H7 (cell line): ENCODE data around the gene SLC22A23. TPM values are rescaled to one million over a fixed set of nuclear protein-coding genes. Genes with fewer than 3 reads are reported as not detected.
"Not testable (repeated sequence)": the region's sequence is repeated elsewhere in the genome, so short reads cannot be mapped to it uniquely, and the experiment has no call there.

Experiments used
- DNase-seq: peaks from one replicate; pipeline ENCODE4 v3.0.0; 2012
- H3K27me3 ChIP-seq: 2 replicates; pipeline ENCODE4 v1.6.0; 2011; ENCODE audit warnings: mild to moderate bottlenecking, low read length; ENCODE audit not compliant: control insufficient read depth, insufficient read depth
- H3K36me3 ChIP-seq: replicated peaks from 2 replicates; pipeline ENCODE4 v1.5.1; 2011; ENCODE audit warnings: low read length; ENCODE audit not compliant: control insufficient read depth, insufficient read depth
- H3K4me3 ChIP-seq: 2 replicates; pipeline ENCODE4 v1.5.1; 2011; ENCODE audit warnings: low read depth, mild to moderate bottlenecking, control low read depth, low read length, moderate library complexity; ENCODE audit not compliant: insufficient read depth
- total RNA-seq: library from RNA; depleted of rRNA; stranded (reverse); fragments of >200 nt; shearing (Covaris generic); gene quantifications from 2 replicates; pipeline ENCODE4 v1.2.3, GENCODE V29; 2014

The SLC22A23 gene
- total RNA-seq, 1 experiment from 2014 or later: 14.6 TPM

DNA sequence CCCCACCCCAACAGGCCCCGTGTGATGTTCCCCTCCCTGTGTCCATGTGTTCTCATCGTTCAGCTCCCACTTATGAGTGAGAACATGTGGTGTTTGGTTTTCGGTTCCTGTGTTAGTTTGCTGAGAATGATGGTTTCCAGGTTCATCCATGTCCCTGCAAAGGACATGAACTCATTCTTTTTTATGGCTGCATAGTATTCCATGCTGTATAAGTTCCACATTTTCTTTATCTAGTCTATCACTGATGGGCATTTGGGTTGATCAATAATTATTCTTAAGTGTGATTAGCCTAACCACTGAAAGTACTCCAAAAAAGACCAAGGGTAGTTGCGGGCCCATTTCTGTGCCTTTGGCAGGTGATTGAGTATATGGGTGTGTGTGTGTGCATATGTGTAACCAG, 215.1 kb downstream of the SLC22A23 start:
- not testable (repeated sequence) for H3K4me3 ChIP-seq, H3K36me3 ChIP-seq, H3K27me3 ChIP-seq, DNase-seq

DNA sequence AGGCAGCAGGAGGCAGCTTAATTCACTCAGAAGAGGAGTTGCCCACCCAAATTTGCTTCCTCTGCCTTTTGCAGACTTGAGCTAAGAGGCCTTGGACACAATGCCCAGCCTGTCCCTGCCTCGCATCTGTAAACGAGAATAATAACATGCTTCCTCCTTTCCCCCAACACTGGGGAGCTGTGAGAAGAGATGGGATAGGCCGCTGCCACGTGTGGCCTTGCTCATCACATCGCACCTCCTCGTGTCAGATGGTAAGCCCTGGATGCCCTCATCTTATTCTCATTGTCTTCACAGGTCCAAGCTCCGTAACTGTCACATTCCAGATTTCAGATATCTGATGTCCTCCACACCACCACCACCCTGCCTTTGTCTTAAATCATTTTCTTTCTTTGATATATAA, 216.3 kb downstream of the SLC22A23 start:
- DNase-seq: no peak
- H3K36me3 ChIP-seq: no peaks in the 10 kb centered on the region

DNA sequence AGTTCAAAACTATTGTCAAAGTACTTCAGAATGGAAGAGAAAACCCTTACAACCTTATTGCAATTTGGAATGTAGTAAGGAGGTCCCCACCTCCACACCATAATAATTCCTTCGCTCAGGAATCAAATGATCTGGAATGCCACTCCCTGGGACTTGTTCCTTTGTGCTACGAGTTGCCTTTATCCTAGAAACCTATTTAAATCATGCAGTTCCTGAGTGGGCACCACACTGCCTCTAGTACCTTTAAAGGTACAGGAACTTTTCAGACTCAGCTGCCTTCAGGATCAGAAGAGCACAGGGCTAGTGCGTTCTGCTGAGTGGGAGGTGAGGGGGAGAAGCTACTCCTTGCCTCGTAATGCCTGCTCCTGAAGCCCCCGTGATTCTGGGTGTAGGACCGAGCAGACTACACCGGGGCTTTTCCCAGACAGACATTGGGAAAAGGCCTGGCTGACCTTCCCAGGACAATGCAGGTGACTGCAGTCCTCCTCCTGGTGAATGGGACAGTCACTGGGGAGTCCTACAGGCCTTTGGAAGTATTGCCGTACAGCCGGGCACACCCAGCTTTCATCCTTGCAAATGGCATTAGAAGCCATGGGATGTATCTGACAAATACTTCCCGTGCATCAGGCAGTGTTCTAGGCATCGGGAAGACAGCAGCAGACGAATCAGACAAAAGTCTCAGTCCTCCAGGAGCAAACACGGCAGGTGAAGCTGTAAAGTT, 217.6 kb downstream of the SLC22A23 start:
- DNase-seq: peak; percentile 73
- H3K4me3 ChIP-seq: no peak overlapping the region

More for the DNA sequence above, 216.3 kb downstream of the SLC22A23 start:
- no peaks in the 10 kb centered on the region for H3K27me3 ChIP-seq
- no peak overlapping the region for H3K4me3 ChIP-seq

DNA sequence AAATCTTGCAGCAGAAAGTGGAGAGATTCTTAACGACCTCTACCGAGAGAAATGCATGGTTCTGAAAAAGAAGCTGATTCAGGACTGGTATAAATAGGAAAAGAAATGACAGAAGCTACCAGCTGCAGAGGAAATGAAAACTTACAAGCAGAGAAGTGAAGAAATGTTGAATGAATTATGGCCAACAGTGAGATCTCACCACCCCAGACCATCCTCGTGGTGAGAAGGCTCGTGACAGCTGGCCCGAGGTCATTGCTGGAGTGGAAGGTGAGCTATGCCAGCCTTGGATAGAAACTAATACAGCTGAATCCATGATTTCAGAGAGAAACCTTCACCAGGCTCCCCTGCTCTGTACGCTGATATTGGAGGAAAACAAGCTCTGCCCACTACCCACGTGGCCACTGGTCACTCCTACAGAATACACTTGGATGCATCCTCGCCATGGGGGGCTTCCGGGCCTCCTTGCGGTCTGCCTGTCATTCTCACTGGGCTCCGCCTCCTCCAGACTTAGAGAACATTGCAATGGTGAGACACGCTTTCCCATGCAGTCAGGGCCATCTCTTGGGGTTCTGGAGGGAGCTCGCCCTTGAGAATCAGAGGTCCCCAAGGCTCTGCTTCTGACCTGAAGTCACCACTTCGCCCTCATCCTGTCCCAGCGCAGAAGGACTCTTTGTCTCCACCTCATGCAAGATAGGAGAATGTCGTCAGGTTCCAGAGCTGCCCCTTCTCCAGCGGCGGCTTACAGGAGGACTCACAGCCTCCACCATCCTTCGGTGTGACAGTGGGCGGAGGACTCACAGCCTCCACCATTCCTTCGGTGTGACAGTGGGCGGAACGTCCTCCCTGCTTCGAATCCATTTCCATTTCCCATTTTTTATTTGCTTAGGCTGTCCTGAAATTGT, 218.8 kb downstream of the SLC22A23 start:
- peak; percentile 21 for DNase-seq
- Histone ChIP-seq H3K4me3 (no peak overlapping the region), H3K36me3 (no peaks in the 10 kb centered on the region), H3K27me3 (no peaks in the 10 kb centered on the region; the same call in 1 of the 2 replicates)

More for the DNA sequence above, 217.6 kb downstream of the SLC22A23 start:
- Histone ChIP-seq H3K27me3 (no peaks in the 10 kb centered on the region), H3K36me3 (no peaks in the 10 kb centered on the region)

DNA sequence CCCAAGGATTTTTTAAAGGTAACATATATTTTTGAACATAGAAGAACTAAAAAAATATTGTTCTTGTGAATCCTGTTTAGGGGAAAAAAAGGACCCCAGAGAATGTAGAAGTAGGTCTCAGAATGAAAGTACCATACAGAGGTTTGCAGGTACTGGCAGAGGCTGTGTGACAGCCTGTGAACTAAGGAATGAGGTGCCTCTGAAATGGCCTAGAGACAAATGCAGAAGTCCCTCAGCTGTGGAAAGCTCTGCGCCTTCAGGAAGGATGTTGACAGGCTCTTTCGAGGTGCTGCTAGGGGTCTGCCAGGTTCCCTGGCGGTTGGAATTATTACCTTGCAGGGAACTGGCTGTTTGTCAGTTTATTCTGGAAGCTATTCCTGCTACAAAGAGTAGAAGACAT, 220.8 kb downstream of the SLC22A23 start:
- no peak for DNase-seq
- Histone ChIP-seq H3K27me3 (peaks cover 2% of the 10 kb centered on the region), H3K4me3 (no peak overlapping the region), H3K36me3 (no peaks in the 10 kb centered on the region)

DNA sequence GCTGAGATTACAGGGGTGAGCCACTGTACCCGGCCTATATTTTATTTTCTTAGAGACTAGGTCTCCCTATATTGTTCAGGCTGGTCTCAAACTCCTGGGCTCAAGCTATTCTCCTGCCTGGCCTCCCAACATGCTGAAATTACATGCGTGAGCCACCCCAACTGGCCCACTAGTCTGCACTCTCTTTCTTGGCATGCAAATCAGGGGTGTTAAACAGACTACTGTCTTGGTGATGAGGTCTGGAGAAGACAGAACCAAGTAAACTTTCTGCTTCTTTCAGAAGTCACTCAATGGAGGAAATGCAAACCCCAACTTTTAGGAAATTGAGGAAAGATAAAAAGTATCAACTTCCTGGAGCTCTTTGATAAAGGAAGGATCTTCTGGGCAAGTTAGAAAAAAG, 221.4 kb downstream of the SLC22A23 start:
- peaks cover 4% of the 10 kb centered on the region for H3K27me3 ChIP-seq
- H3K4me3 ChIP-seq: no peak overlapping the region
- no peak for DNase-seq
- no peaks in the 10 kb centered on the region for H3K36me3 ChIP-seq

DNA sequence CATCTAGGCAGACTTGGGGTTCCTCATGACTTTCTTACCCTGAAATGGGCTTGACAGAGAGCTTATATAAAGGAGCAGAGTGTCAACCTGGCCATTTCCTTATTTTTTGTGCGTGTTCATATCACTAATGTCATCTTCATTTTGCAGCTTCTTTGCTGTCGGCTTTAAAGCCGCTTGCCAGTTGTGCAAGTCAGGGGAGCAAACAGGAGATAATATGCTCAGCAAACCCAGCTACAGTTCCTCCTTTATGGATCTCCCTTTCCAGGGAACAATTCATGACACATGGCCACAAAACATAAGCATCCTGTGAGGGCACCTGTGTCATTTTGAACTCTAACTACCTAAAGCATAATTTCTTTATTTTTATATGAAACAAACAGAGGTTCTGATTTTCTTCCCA, 222.9 kb downstream of the SLC22A23 start:
- Histone ChIP-seq H3K36me3 (no peaks in the 10 kb centered on the region), H3K4me3 (no peak overlapping the region), H3K27me3 (peaks cover 19% of the 10 kb centered on the region)
- DNase-seq: no peak

DNA sequence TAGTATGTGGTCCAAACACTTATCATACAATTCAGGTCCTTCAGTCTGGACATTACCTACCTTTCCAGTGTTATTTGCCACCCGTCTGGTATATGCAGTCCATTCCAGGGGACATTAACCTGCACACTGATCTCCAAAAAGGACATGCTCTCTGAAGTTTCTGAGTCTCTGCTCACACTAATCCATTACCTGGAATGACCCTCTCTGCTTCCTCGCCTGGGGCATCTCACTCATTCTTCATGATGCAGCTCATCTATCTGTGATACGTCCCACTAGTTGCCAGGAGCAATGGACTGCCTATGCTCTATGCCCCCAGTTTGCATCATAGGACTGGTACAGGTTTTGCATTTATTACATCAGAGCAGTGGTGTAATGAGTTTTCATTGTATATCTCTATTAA, 223.5 kb downstream of the SLC22A23 start:
- DNase-seq: no peak
- Histone ChIP-seq H3K36me3 (no peaks in the 10 kb centered on the region), H3K27me3 (peaks cover 22% of the 10 kb centered on the region), H3K4me3 (no peak overlapping the region)

DNA sequence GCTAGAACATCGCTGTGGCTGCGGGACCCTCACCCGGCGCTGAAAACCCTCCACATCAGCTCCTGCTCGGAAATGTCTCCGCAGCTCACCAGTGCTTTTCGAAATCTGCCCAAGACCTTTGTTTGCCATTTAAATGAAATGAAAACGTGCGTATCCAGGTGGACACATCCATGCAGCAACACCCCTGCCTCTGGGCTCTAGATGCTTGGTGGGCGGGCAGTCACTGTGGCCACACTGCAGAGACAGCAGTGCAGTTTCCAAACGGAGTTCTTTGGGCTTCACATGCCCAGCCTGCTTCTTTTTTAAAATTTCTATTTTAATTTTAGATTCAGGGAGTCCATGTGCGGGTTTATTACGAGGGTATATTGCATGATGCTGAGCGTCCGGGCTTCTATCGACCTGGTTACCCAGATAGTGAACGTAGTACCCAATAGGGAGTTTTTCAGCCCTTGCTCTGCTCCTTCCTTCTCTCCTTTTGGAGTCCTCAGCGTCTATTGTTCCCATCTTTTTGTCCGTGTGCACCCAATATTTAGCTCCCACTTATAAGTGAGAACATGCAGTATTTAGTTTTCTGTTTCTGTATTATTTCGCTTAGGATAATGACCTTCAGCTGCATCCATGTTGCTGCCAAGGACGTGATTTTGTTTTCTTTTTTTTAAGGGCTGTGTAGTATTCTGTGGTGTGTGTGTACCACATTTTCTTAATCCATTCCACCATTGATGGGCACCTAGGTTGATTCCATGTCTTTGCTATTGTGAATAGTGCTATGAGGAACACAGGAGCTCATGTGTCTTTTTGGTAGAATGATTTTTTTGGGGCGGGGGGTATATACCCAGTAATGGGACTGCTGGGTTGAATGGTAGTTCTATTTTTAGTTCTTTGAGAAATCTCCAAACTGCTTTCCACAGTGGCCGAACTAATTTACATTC, 224.6 kb downstream of the SLC22A23 start:
- DNase-seq: peak; percentile 39
- peak overlapping the region; percentile 57 for H3K4me3 ChIP-seq
- no peaks in the 10 kb centered on the region for H3K36me3 ChIP-seq
- peaks cover 22% of the 10 kb centered on the region for H3K27me3 ChIP-seq

DNA sequence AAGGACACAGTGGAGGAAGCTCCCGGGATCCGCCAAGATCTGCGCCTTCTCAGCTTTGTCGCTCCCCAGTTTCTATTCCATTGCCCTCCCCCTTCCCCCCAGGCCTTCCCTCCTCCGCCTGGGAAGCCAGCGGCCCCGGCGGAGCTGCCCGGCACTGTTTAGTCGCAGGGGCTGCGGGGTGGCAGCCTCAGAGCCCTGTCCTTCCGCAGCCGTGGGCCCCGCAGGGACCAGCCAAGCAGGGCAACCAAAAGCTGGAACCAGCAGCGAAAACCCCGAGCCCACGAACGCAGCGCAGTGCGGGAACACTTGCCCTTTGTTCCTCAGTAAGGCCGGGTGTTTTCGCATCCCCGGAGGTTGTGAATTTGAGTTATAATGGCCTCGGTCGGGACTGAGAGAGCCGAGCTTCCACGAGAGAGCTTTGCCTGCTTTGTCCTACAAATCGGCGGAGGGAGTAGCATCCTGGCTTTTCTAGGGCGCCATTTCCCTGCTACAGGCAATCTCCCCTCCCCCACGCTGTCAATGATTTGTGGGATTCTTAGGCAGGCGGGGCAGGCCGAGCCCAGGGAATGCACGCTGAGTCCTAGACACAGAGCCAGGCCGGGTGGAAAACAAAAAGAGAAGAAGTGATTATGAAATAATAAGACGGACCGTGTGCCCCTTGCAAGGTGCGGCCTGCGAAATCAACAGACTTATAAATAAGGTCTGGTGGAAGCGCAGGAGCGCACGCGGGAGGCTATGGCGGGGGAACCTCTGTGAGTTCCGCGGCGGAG, 225.4 kb downstream of the SLC22A23 start:
- Histone ChIP-seq H3K36me3 (no peaks in the 10 kb centered on the region), H3K27me3 (peaks cover 22% of the 10 kb centered on the region), H3K4me3 (peak overlapping the region; percentile 57)
- DNase-seq: peak; percentile 86

DNA sequence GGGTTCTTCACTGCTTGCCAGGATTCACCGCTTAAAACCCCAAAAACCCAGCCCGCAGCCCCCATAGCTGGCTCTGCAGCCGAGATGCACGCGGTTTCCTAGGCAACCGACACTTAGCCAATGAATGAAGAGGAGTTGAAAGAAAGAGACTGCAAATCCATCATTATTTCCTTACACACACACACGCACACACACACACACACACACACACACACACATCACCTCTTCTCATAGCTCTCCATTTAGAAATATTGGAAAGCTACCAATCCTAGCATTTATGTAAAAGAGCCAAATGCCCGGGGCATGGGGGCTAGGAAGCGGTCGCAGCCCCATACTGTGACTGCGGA, 226.0 kb downstream of the SLC22A23 start:
- Histone ChIP-seq H3K27me3 (peaks cover 22% of the 10 kb centered on the region), H3K36me3 (peaks cover 2% of the 10 kb centered on the region)
- DNase-seq: peak; percentile 81

DNA sequence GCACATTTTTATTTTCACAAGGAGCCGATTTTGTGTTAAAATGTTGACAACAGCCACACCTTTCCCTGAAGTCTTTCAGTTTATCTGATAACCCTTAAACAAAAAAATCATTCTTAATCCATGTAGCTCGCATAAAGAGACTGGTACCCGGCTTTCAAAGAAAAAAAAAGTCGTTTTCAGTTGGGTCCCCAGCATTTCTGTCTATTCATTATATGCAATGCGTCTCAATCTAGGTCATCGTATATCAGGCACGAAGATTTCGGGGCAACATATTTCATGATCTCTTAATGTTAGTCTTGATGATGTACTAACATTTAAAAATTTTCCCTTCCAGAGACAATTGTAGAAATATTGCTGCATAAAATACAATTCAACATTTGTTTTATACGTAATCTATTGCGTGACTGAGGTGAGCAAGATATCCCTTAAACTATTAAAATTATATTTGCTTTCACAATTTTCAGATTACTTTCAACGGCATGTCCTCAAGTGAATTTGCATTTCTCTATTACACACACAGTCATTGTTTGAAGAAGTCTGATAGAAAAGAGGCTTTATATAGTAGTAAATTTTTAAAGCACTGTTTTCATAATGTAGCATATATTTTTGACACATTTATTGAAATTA, 226.5 kb downstream of the SLC22A23 start:
- H3K27me3 ChIP-seq: peaks cover 22% of the 10 kb centered on the region
- peaks cover 3% of the 10 kb centered on the region for H3K36me3 ChIP-seq
- no peak for DNase-seq
- H3K4me3 ChIP-seq: no peak overlapping the region

More for the DNA sequence above, 226.0 kb downstream of the SLC22A23 start:
- H3K4me3 ChIP-seq: peak overlapping the region; percentile 57

DNA sequence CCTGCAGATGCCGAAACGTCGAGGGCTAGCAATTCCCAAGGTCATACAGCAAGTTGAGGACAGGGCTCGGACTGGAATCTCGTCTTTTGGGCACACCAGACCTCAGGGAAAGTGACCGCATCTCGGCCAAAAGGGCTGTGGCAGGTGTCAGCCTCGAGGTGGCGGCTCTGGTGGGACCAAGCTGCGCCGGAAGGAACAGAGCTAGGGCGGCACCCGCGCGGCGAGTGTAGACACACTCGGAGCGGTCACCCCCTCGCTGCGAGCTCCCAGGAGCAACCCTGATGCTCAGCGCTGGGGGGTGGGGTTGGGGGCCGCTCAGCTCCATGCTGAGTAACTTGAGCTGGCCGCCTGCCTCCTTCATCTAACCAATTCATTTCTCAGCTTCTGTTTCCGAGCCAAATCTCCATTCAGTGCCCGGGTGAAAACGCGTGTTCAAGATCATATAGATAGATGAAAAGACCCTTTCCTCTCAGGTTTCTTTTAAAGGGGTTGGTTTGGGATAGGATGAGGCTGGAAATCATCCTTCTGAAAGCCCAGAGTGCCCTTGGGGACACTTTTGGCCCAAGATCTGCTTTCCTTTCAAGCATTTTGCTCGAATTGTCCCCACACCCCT, 227.2 kb downstream of the SLC22A23 start:
- Histone ChIP-seq H3K4me3 (peak overlapping the region; percentile 56), H3K27me3 (peaks cover 22% of the 10 kb centered on the region), H3K36me3 (peaks cover 3% of the 10 kb centered on the region)
- peak; percentile 71 for DNase-seq
